ENCODE data around the gene NUP50.

The NUP50 gene

GRCh38 chr22:45163451-45164269, at the start of gene NUP50:
Gene NUP50, plus strand, starts transcription at chr22:45163925. Its CDS starts 4,253 bp downstream, at chr22:45168178.
- no peak for TF ChIP-seq ZNF565 (CRISPR knock-in tag; conservative IDR thresholded peaks at IDR 0.05; ENCODE audit: low read depth)
- no peak for TF ChIP-seq PPARA (CRISPR knock-in tag; IDR thresholded peaks at IDR 0.05; ENCODE audit: borderline replicate concordance)
- no peak for TF ChIP-seq SNAI2 (CRISPR knock-in tag; IDR thresholded peaks at IDR 0.05)
- TF ChIP-seq ESRRG (CRISPR knock-in tag; IDR thresholded peaks at IDR 0.05): no peak
- no peak for TF ChIP-seq BACH2 (CRISPR knock-in tag; IDR thresholded peaks at IDR 0.05; ENCODE audit: borderline replicate concordance)
- no peak for TF ChIP-seq ZFP3 (CRISPR knock-in tag; IDR thresholded peaks at IDR 0.05)
- no peak for TF ChIP-seq ZFP30 (CRISPR knock-in tag; IDR thresholded peaks at IDR 0.05)
- TF ChIP-seq TSHZ2 (CRISPR knock-in tag; IDR thresholded peaks at IDR 0.05): no peak
- TF ChIP-seq ISL1 (CRISPR knock-in tag; IDR thresholded peaks at IDR 0.05): no peak
- TF ChIP-seq CSRNP3 (CRISPR knock-in tag; IDR thresholded peaks at IDR 0.05): no peak
- ATAC-seq: peak; percentile 86

GRCh38 chr22:45120440-45120839, 43.3 kb upstream of the NUP50 start:
- TF ChIP-seq CSRNP3 (CRISPR knock-in tag; IDR thresholded peaks at IDR 0.05): no peak
- TF ChIP-seq RARB (CRISPR knock-in tag; IDR thresholded peaks at IDR 0.05): no peak
- TF ChIP-seq ZNF70 (CRISPR knock-in tag; IDR thresholded peaks at IDR 0.05): no peak
- TF ChIP-seq GLIS3 (CRISPR knock-in tag; IDR thresholded peaks at IDR 0.05): no peak
- no peak for TF ChIP-seq ESRRG (CRISPR knock-in tag; IDR thresholded peaks at IDR 0.05)
- TF ChIP-seq ZNF565 (CRISPR knock-in tag; conservative IDR thresholded peaks at IDR 0.05; ENCODE audit: low read depth): no peak
- ATAC-seq: no peak

GRCh38 chr22:45120931-45121330, 42.8 kb upstream of the NUP50 start:
- no peak for ATAC-seq
- TF ChIP-seq, protein P1, sequence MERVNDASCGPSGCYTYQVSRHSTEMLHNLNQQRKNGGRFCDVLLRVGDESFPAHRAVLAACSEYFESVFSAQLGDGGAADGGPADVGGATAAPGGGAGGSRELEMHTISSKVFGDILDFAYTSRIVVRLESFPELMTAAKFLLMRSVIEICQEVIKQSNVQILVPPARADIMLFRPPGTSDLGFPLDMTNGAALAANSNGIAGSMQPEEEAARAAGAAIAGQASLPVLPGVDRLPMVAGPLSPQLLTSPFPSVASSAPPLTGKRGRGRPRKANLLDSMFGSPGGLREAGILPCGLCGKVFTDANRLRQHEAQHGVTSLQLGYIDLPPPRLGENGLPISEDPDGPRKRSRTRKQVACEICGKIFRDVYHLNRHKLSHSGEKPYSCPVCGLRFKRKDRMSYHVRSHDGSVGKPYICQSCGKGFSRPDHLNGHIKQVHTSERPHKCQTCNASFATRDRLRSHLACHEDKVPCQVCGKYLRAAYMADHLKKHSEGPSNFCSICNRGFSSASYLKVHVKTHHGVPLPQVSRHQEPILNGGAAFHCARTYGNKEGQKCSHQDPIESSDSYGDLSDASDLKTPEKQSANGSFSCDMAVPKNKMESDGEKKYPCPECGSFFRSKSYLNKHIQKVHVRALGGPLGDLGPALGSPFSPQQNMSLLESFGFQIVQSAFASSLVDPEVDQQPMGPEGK (CRISPR knock-in tag; IDR thresholded peaks at IDR 0.05; ENCODE audit: borderline replicate concordance): no peak
- no peak for TF ChIP-seq ZFP30 (CRISPR knock-in tag; IDR thresholded peaks at IDR 0.05)

GRCh38 chr22:45124176-45124847, 39.4 kb upstream of the NUP50 start:
- ATAC-seq: no peak
- TF ChIP-seq ZFP30 (CRISPR knock-in tag; IDR thresholded peaks at IDR 0.05): no peak
- TF ChIP-seq ARNTL (CRISPR knock-in tag; IDR thresholded peaks at IDR 0.05; ENCODE audit: borderline replicate concordance, low read depth): no peak
- no peak for TF ChIP-seq CSDC2 (CRISPR knock-in tag; IDR thresholded peaks at IDR 0.05)
- TF ChIP-seq ZNF8 (CRISPR knock-in tag; IDR thresholded peaks at IDR 0.05): no peak
- TF ChIP-seq, protein P1 (CRISPR knock-in tag; IDR thresholded peaks at IDR 0.05; ENCODE audit: borderline replicate concordance): no peak
